Activated CD4-positive, alpha-beta T cell treated with anti-CD3 and anti-CD28 coated beads, Interleukin-2, amount 10 ng/mL, durations not matched to agents 7 days and 5 days (primary cell): ENCODE measurements around the gene MTX3. TPM values are rescaled to one million over a fixed set of nuclear protein-coding genes. Genes with fewer than 3 reads are reported as not detected.

Source experiments
- CTCF ChIA-PET: fragments of 350-600 bp; sonication (Branson Sonifier 250); formaldehyde crosslinking; loops from one replicate; lab custom pipeline; 2021; ENCODE audit warnings: antibody characterized with exemption; lab: Charles Lee
- POLR2A ChIA-PET: fragments of 350-600 bp; sonication (Branson Sonifier 250); formaldehyde crosslinking; loops from one replicate; lab custom pipeline; 2021; ENCODE audit warnings: antibody characterized with exemption; lab: Charles Lee
- DNase-seq: peaks from one replicate; pipeline ENCODE4 v3.0.0-alpha.2; 2020
- H3K27ac Mint-ChIP-seq: one replicate; pipeline ENCODE4 v1.8.0; 2021; ENCODE audit warnings: mild to moderate bottlenecking, moderate library complexity, mixed read lengths
- H3K27me3 Mint-ChIP-seq: one replicate; pipeline ENCODE4 v1.8.0; 2021; ENCODE audit warnings: mixed read lengths
- H3K36me3 Mint-ChIP-seq: one replicate; pipeline ENCODE4 v1.8.0; 2021; ENCODE audit warnings: low read depth, mixed read lengths
- H3K4me1 Mint-ChIP-seq: one replicate; pipeline ENCODE4 v1.8.0; 2021; ENCODE audit warnings: mixed read lengths
- H3K4me3 Mint-ChIP-seq: one replicate; pipeline ENCODE4 v1.8.0; 2021; ENCODE audit warnings: mild to moderate bottlenecking, moderate library complexity, mixed read lengths
- H3K9me3 Mint-ChIP-seq: one replicate; pipeline ENCODE4 v1.8.0; 2021; ENCODE audit warnings: mixed read lengths
- total RNA-seq, 2 experiments: library from RNA; stranded (reverse); gene quantifications; one replicate each; pipeline ENCODE4 v1.2.3, GENCODE V29; 2021

The MTX3 gene
- total RNA-seq, 2 experiments from 2014 or later, result 15.5 to 15.6 TPM

DNA sequence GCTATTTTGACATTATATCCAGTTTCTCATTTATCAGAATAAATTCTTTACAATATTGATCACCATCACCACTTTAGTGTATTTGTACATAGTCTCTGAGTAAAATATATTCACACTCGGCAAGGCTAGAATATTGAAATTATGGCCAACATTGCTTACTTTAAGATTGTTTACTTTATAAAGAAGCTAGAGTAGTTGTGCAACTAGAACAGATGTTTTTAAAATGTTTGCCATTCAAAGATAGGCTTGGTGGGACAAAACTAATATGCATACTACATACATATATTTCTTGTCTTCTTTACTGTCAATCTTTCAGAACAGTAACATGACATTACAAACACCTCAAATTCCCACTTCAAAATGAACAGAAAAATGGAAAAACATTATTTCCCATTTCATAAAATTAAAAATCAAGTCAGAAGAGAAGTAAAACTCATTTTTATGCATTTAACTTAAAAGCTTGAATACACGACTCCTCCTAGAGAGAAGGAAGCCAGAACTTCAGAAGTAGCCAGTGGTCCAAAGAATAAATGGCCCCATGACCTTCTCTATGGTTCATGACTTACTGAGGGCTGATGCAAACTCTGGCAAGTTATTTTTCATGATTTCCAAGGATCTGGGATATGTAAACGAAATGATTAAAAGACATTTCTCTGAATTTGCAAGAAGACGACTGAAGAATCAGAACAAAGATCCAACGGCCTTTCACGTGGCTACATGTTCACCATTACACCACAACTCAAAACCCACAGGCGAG, 14.1 kb downstream of the MTX3 start:
- Mint-ChIP-seq H3K4me1 (peaks cover 16% of the 10 kb centered on the region), H3K9me3 (no peaks in the 10 kb centered on the region), H3K36me3 (peaks cover 56% of the 10 kb centered on the region), H3K27me3 (peaks cover 2% of the 10 kb centered on the region), H3K27ac (no peak overlapping the region), H3K4me3 (no peak overlapping the region)
- ChIA-PET CTCF (interaction anchor here (0.6 to 1.3 kb wide), 8 partner anchors 12 to 299 kb away, joined by 3 to 4 read pairs (median 3); no protein-coding TSS in a partner anchor), POLR2A (no interaction called here)
- DNase-seq, result no peak

- peaks cover 5% of the 10 kb centered on the region for H3K27me3 Mint-ChIP-seq
- H3K27ac Mint-ChIP-seq, result no peak overlapping the region
- H3K9me3 Mint-ChIP-seq, result no peaks in the 10 kb centered on the region
- peaks cover 44% of the 10 kb centered on the region for H3K36me3 Mint-ChIP-seq
- no peak for DNase-seq
- H3K4me1 Mint-ChIP-seq, result peaks cover 4% of the 10 kb centered on the region
- CTCF ChIA-PET, result interaction anchor here (0.9 kb wide), 1 partner anchor 26 kb away, joined by 3 read pairs; no protein-coding TSS in a partner anchor
- H3K4me3 Mint-ChIP-seq, result no peak overlapping the region
- POLR2A ChIA-PET, result interaction anchor here (0.6 kb wide), 1 partner anchor 38 kb away, joined by 4 read pairs; no protein-coding TSS in a partner anchor
Measured at GRCh38 chr5:79975422-79975821, 15.6 kb downstream of the MTX3 start.

DNA sequence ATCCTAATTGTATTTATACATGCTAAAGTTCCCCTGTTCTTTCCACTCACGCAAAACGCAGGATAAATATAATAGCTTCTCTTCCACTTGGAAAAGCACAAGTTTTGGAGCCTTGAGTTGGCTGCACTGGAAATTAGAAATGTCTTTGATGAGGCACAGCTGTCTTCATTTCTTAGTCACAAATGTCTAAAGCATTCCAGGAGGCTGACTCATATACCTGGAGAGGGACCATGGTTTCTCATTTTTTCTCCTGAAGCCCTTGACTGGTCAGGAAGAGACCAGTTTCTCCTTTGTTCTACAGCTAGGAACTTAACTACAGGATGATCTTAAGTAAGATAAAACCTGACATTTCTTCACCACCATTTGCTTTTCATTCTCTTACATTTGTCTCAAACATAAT, 16.2 kb downstream of the MTX3 start:
- Mint-ChIP-seq H3K4me3 (no peak overlapping the region), H3K27me3 (peaks cover 7% of the 10 kb centered on the region), H3K27ac (no peak overlapping the region), H3K4me1 (no peaks in the 10 kb centered on the region), H3K36me3 (peaks cover 39% of the 10 kb centered on the region), H3K9me3 (no peaks in the 10 kb centered on the region)
- ChIA-PET POLR2A (interaction anchor here (0.6 kb wide), 1 partner anchor 39 kb away, joined by 4 read pairs; no protein-coding TSS in a partner anchor), CTCF (interaction anchor here (0.9 kb wide), 1 partner anchor 25 kb away, joined by 3 read pairs; no protein-coding TSS in a partner anchor)
- no peak for DNase-seq

- Mint-ChIP-seq H3K27ac (no peak overlapping the region), H3K4me3 (no peak overlapping the region), H3K27me3 (peaks cover 7% of the 10 kb centered on the region), H3K4me1 (no peaks in the 10 kb centered on the region), H3K9me3 (no peaks in the 10 kb centered on the region), H3K36me3 (peaks cover 34% of the 10 kb centered on the region)
- POLR2A ChIA-PET, result no interaction called here
- CTCF ChIA-PET, result interaction anchor here (0.6 kb wide), 1 partner anchor 219 kb away, joined by 3 read pairs; no protein-coding TSS in a partner anchor
- no peak for DNase-seq
Measured at GRCh38 chr5:79973996-79974395, 17.1 kb downstream of the MTX3 start.

- no peaks in the 10 kb centered on the region for H3K4me1 Mint-ChIP-seq
- CTCF ChIA-PET, result interaction anchor here (0.6 kb wide), 1 partner anchor 220 kb away, joined by 3 read pairs; no protein-coding TSS in a partner anchor
Measured at GRCh38 chr5:79973511-79973910, 17.6 kb downstream of the MTX3 start.

GRCh38 chr5:79971156-79971555, 19.9 kb downstream of the MTX3 start:
- no peak for DNase-seq
- ChIA-PET CTCF (interaction anchor here (0.6 to 0.7 kb wide), 2 partner anchors 27 to 82 kb away, joined by 3 to 4 read pairs; no protein-coding TSS in a partner anchor), POLR2A (no interaction called here)
- no peaks in the 10 kb centered on the region for H3K4me1 Mint-ChIP-seq
- H3K4me3 Mint-ChIP-seq, result no peak overlapping the region
- peaks cover 17% of the 10 kb centered on the region for H3K27me3 Mint-ChIP-seq
- H3K36me3 Mint-ChIP-seq, result peaks cover 10% of the 10 kb centered on the region
- no peak overlapping the region for H3K27ac Mint-ChIP-seq
- no peaks in the 10 kb centered on the region for H3K9me3 Mint-ChIP-seq

More at GRCh38 chr5:79973511-79973910, 17.6 kb downstream of the MTX3 start:
- H3K27ac Mint-ChIP-seq, result no peak overlapping the region
- H3K9me3 Mint-ChIP-seq, result no peaks in the 10 kb centered on the region
- no peak for DNase-seq
- peaks cover 29% of the 10 kb centered on the region for H3K36me3 Mint-ChIP-seq
- H3K4me3 Mint-ChIP-seq, result no peak overlapping the region
- POLR2A ChIA-PET, result no interaction called here
- H3K27me3 Mint-ChIP-seq, result peaks cover 7% of the 10 kb centered on the region

GRCh38 chr5:79966448-79966847, 24.6 kb downstream of the MTX3 start:
- Mint-ChIP-seq H3K4me1 (peaks cover 14% of the 10 kb centered on the region), H3K9me3 (no peaks in the 10 kb centered on the region), H3K27ac (no peak overlapping the region), H3K36me3 (no peaks in the 10 kb centered on the region), H3K4me3 (no peak overlapping the region), H3K27me3 (peaks cover 18% of the 10 kb centered on the region)
- ChIA-PET POLR2A (no interaction called here), CTCF (interaction anchor here (0.9 to 1.1 kb wide), 2 partner anchors 14 to 24 kb away, joined by 3 to 4 read pairs; no protein-coding TSS in a partner anchor)
- no peak for DNase-seq

GRCh38 chr5:79964136-79964535, 26.9 kb downstream of the MTX3 start:
- H3K9me3 Mint-ChIP-seq, result no peaks in the 10 kb centered on the region
- peak overlapping the region; percentile 43 for H3K27ac Mint-ChIP-seq
- ChIA-PET POLR2A (interaction anchor here (1.5 kb wide), 1 partner anchor 26 kb away, joined by 3 read pairs; no protein-coding TSS in a partner anchor), CTCF (interaction anchor here (1.0 kb wide), 1 partner anchor 12 kb away, joined by 4 read pairs; no protein-coding TSS in a partner anchor)
- peaks cover 14% of the 10 kb centered on the region for H3K4me1 Mint-ChIP-seq
- H3K27me3 Mint-ChIP-seq, result peaks cover 12% of the 10 kb centered on the region
- no peak overlapping the region for H3K4me3 Mint-ChIP-seq
- no peak for DNase-seq
- no peaks in the 10 kb centered on the region for H3K36me3 Mint-ChIP-seq

GRCh38 chr5:79963261-79964061, 27.6 kb downstream of the MTX3 start:
- DNase-seq, result no peak
- ChIA-PET POLR2A (interaction anchor here (0.6 to 1.5 kb wide), 2 partner anchors 27 to 117 kb away, joined by 3 to 4 read pairs; no protein-coding TSS in a partner anchor), CTCF (interaction anchor here (0.5 to 1.6 kb wide), 4 partner anchors 10 to 275 kb away, joined by 3 to 10 read pairs (median 3); no protein-coding TSS in a partner anchor)
- H3K4me1 Mint-ChIP-seq, result peaks cover 14% of the 10 kb centered on the region
- H3K36me3 Mint-ChIP-seq, result no peaks in the 10 kb centered on the region
- H3K27ac Mint-ChIP-seq, result peak overlapping the region; percentile 58
- peaks cover 12% of the 10 kb centered on the region for H3K27me3 Mint-ChIP-seq
- H3K9me3 Mint-ChIP-seq, result no peaks in the 10 kb centered on the region
- H3K4me3 Mint-ChIP-seq, result no peak overlapping the region

DNA sequence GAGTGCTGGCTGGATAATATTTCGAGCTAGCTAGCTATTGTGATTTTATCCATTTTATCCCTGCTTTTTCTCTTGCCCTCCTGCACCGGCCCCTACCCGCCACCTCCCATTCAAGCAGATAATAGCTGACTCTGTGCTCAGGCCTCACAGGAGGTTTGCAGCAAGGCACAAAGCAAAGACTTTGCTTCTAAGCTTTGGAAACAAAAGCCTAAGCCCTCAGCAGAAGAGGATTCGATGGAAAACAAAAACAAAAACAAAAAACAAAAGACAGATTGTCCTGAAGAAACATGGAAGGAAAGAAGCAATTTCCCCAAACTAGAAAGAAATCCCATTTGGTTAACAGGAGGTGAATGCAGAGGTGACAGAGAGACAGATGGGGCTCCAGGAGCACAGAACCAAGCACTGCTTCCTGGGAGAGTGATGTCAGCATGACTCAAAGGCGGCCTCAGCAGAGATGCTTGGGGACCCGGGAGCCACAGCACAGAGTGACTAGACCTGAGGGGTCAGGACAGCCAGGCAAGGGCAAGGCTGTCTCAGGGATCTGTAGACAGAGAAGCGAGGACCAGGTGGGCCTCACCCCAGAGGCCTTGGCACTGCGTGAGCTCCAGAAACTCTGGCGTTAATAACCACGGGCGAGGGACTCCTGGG, 28.4 kb downstream of the MTX3 start:
- CTCF ChIA-PET, result interaction anchor here (0.5 to 1.6 kb wide), 4 partner anchors 9 to 274 kb away, joined by 3 to 10 read pairs (median 3); no protein-coding TSS in a partner anchor
- no peak for DNase-seq
- POLR2A ChIA-PET, result interaction anchor here (1.5 kb wide), 1 partner anchor 28 kb away, joined by 3 read pairs; no protein-coding TSS in a partner anchor
- H3K36me3 Mint-ChIP-seq, result no peaks in the 10 kb centered on the region
- H3K4me1 Mint-ChIP-seq, result peaks cover 14% of the 10 kb centered on the region
- H3K27ac Mint-ChIP-seq, result peak overlapping the region; percentile 71
- no peak overlapping the region for H3K4me3 Mint-ChIP-seq
- no peaks in the 10 kb centered on the region for H3K9me3 Mint-ChIP-seq
- peaks cover 8% of the 10 kb centered on the region for H3K27me3 Mint-ChIP-seq

DNA sequence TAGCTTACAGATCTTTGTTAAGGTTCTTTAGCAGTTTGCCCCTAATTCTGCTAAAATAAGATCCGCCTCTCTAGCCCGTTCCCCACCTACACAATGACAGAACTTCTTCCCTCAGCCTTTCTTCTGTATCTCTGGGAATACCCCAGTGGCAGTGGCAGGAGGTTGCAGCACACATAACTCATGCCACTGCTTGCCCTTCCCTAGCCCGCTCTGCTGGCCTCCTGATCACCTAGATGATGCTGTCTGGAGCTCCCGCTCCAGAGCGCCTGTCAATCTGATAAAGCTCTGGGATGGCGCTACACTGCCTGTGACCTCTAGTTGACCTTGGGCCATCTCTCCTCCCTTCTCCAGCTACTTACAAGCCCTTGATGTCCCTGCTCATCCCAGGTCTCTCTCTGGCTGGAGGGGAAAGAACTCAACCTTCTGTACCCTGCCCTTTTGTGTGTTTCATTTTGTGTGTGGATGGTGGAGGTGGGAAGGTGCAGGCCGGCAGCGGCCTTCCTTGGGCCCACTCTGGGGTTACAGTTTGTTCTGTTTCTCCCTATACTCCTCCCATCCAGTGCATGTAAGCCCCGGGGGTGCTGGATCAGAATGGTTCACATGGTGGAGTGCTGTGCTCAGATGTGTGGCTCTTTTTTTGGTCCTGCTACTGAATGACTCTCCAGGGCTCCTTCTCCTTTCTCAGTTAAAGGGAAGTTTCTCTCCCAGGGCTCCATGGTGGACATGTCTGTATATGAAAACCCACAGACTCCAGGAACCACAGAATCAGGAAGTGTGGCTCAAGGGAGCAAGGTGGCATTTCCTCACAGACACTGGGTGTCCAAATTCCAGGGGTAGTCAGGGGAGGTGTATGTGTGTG, 29.1 kb downstream of the MTX3 start:
- no peaks in the 10 kb centered on the region for H3K36me3 Mint-ChIP-seq
- H3K27ac Mint-ChIP-seq, result no peak overlapping the region
- POLR2A ChIA-PET, result no interaction called here
- no peaks in the 10 kb centered on the region for H3K9me3 Mint-ChIP-seq
- H3K4me3 Mint-ChIP-seq, result no peak overlapping the region
- DNase-seq, result no peak
- CTCF ChIA-PET, result interaction anchor here (1.2 to 1.6 kb wide), 3 partner anchors 9 to 14 kb away, joined by 3 to 10 read pairs (median 4); no protein-coding TSS in a partner anchor
- peaks cover 3% of the 10 kb centered on the region for H3K27me3 Mint-ChIP-seq
- peaks cover 14% of the 10 kb centered on the region for H3K4me1 Mint-ChIP-seq
